Activated T-helper 2 cell treated with anti-CD3 and anti-CD28 coated beads, Interferon-gamma antibody, Interleukin-2, Interleukin-4, amounts not matched to agents 10 μg/mL and 5 μg/mL and 100 μg/mL, durations not matched to agents 14 hours and 24 hours and 36 hours (primary cell): Measurements from ENCODE around the gene ACLY. TPM values are rescaled to one million over a fixed set of nuclear protein-coding genes. Genes with fewer than 3 reads are reported as not detected.
"Not testable (repeated sequence)": the region's sequence is repeated elsewhere in the genome, so short reads cannot be mapped to it uniquely, and the experiment has no call there.

ENCODE experiments used
- DNase-seq: peaks from one replicate; pipeline ENCODE4 v3.0.0; 2021; ENCODE audit warnings: low spot score
- H3K27ac Mint-ChIP-seq: one replicate; pipeline ENCODE4 v1.8.0; 2021; ENCODE audit warnings: mixed read lengths
- H3K27me3 Mint-ChIP-seq: one replicate; pipeline ENCODE4 v1.8.0; 2021; ENCODE audit warnings: low read depth, mixed read lengths
- H3K36me3 Mint-ChIP-seq: one replicate; pipeline ENCODE4 v1.8.0; 2021; ENCODE audit warnings: low read depth, mixed read lengths
- H3K4me1 Mint-ChIP-seq: one replicate; pipeline ENCODE4 v1.8.0; 2021; ENCODE audit warnings: low read depth, mixed read lengths
- H3K4me3 Mint-ChIP-seq: one replicate; pipeline ENCODE4 v1.8.0; 2021; ENCODE audit warnings: low read depth, mild to moderate bottlenecking, moderate library complexity, mixed read lengths
- H3K9me3 Mint-ChIP-seq: one replicate; pipeline ENCODE4 v1.8.0; 2021; ENCODE audit warnings: mixed read lengths
- intact Hi-C: fragments of 100-400 bp; cut with micrococcal nuclease; formaldehyde crosslinking; loops from one replicate; pipeline ENCODE4 v1.15.1; 2023
- total RNA-seq: library from RNA; stranded (reverse); gene quantifications from 2 replicates; pipeline ENCODE4 v1.2.3, GENCODE V29; 2022

ACLY gene
- total RNA-seq, 1 donor from 2014 or later: 223 TPM

DNA sequence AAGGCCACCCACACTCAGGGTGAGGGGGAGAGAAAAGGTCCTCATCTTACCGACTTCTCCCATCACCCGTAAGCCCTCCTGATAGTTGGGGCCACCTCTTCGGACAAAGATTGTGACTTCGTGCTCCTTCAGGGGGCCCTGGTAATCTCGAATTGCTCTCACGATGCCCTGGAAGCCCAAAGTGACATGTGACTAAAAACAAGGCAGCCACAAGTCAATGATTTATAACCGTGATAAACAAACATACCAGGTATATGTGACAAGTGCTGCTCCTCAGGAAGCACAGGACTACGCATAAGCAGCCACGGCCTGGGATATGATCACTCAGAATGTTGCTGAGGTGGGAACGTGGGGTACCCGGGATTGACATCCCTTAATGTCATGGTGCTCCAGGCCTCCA lies 17.1 kb downstream of the ACLY start:
- no peaks in the 10 kb centered on the region for H3K4me1 Mint-ChIP-seq
- intact Hi-C loops: no loop called here
- no peaks in the 10 kb centered on the region for H3K27me3 Mint-ChIP-seq

DNA sequence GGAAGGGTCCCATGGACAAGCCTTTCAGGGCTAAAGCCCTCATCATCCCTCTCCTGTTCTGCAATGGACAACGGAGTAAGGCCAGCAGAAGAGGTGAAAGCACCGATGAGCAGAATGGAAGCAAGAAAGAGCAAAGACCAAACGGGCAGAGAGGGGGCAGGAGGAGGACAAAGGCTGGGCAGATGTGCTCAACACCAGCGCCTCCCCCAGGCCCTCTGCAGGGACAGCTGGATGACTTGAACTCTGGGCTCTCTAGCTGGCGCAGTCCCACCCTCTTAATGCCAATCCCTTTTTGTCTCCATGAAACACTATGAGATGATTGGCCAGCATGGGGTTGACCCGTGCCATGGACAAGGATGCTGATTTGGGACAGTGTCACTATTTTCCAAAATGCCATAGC lies 22.0 kb downstream of the ACLY start:
- Mint-ChIP-seq H3K27ac (no peak overlapping the region), H3K9me3 (no peaks in the 10 kb centered on the region), H3K4me1 (no peaks in the 10 kb centered on the region), H3K4me3 (no peak overlapping the region), H3K27me3 (no peaks in the 10 kb centered on the region), H3K36me3 (peaks cover 71% of the 10 kb centered on the region)
- intact Hi-C loops: no loop called here
- DNase-seq: no peak

More for the DNA sequence above, 17.1 kb downstream of the ACLY start:
- DNase-seq: no peak
- no peak overlapping the region for H3K4me3 Mint-ChIP-seq
- no peak overlapping the region for H3K27ac Mint-ChIP-seq
- peaks cover 75% of the 10 kb centered on the region for H3K36me3 Mint-ChIP-seq
- no peaks in the 10 kb centered on the region for H3K9me3 Mint-ChIP-seq

DNA sequence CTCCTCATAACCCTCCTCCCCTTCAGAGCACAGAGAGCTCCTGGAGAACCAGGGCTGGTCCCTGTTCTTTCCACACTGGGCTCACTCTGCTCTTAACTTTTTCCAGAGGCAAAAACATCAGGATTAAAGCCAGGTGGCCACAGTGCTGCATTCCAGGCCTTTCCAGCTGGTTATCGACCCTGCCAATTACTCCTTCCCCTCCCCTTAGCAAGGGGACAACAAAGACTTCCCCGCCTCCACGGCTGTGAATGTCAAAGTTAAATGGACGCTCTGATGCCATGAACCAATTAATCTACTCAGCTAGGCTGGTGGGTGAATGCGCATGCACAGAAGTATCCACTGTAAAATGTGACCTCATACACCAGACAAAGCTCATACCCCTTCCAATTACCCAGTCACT lies 23.1 kb downstream of the ACLY start:
- Mint-ChIP-seq H3K27ac (no peak overlapping the region), H3K4me3 (no peak overlapping the region), H3K9me3 (no peaks in the 10 kb centered on the region), H3K36me3 (peaks cover 65% of the 10 kb centered on the region), H3K27me3 (no peaks in the 10 kb centered on the region), H3K4me1 (no peaks in the 10 kb centered on the region)
- intact Hi-C loops: no loop called here
- no peak for DNase-seq

DNA sequence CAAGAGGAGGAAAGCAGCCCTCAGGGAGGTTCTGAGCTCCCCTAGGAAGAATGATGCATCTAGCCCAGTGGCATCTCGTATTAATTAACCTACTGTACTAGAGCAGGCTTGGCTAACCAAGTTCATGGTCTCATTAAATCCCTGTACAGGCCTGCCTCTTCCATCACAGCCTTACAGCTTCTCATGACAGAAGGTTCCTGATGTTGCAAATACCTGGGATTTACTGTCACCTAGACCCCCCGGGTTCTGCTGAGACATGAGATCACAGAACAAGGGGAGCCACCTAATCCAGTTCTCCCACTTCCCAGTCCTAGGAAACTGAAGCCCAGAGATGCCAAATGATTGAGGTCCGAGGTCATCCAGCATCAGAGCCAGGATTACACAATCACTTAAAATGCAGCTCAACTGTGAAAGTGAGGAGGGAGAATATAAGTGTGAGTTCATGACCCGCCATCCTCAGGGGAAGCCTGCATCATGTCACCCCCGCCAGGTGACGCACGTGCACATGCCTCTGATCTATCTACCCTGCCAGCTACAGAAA lies 23.9 kb downstream of the ACLY start:
- Mint-ChIP-seq H3K36me3 (peaks cover 68% of the 10 kb centered on the region), H3K4me1 (no peaks in the 10 kb centered on the region), H3K27me3 (no peaks in the 10 kb centered on the region), H3K27ac (no peak overlapping the region), H3K4me3 (no peak overlapping the region), H3K9me3 (no peaks in the 10 kb centered on the region)
- intact Hi-C loops: no loop called here
- no peak for DNase-seq

DNA sequence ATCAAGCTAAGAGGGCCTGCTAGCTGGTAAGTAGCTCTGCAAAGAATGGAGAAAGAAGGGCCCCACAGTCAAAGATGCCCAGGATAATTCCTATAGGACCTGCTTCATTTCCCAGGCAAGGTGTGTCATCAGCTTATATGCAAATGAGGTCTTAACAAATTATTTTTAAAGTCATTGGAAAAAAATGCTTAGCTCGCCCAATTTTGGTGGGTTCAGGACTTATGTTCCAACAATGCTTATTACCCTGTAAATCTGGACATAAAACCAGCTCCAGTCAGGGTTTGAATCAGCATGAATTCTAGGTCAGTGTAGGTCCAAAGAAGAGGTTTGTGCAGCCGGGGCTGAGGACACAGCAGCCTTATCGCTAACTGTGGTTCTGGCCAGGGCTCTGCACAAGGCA lies 25.4 kb downstream of the ACLY start:
- Mint-ChIP-seq H3K4me3 (no peak overlapping the region), H3K9me3 (no peaks in the 10 kb centered on the region), H3K27ac (no peak overlapping the region), H3K4me1 (no peaks in the 10 kb centered on the region), H3K27me3 (no peaks in the 10 kb centered on the region), H3K36me3 (peaks cover 63% of the 10 kb centered on the region)
- DNase-seq: no peak
- intact Hi-C loops: no loop called here

DNA sequence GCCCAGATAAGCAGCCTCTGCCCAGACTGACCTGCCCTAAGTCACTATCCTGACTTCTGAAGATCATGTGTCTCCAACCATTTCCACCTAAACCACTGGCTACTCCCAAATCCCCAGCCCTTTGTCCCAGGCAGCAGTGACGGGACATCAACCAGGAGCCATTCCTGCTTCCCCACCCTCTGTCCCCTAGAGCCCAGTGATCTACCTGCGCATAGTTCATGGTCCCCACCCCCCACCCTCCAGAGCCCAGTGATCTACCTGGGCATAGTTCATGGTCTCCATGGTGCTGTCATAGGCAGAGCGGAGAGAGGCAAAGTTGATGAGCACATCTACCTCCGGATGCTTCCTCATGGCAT lies 26.8 kb downstream of the ACLY start:
- H3K9me3 Mint-ChIP-seq: no peaks in the 10 kb centered on the region
- no peaks in the 10 kb centered on the region for H3K4me1 Mint-ChIP-seq
- DNase-seq: no peak
- peaks cover 62% of the 10 kb centered on the region for H3K36me3 Mint-ChIP-seq
- no peak overlapping the region for H3K4me3 Mint-ChIP-seq
- intact Hi-C loops: no loop called here
- no peaks in the 10 kb centered on the region for H3K27me3 Mint-ChIP-seq
- H3K27ac Mint-ChIP-seq: no peak overlapping the region

DNA sequence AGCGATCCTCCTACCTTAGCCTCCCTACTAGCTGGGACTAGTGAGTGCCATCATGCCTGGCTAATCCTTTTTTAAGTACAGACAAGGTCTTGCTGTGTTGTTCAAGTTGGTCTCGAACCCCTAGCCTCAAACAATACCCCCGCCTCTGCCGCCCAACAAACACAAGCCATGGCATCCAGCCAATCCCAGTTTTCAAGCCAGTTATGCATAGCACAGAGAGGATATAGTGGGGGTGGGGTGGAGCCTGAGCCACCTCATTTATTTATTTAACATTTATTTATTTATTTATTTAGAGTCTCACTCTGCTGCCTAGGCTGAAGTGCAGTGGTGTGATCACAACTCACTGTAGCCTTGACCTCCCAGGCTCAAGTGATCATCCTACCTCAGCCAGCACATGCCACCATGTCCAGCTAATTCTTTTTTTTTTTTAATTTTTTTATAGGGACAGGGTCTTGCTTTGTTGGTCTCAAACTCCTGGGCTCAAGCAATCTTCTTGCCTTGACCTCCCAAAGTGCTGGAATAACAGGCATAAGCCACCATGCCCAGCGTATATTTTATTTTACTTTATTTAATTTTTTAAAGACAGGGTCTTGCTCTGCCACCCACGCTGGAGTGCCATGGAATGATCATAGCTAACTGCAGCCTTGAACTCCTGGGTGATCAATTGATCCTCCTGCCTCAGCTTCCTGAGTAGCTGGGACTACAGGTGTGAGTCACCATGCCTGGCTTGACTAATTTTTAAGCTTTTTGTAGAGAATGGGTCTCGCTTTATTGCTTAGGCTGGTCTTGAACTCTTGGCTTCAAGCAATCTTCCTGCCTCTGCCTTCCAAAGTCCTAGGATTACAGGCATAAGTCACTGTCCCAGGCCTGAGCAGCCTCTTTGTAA lies 27.4 kb downstream of the ACLY start:
- Mint-ChIP-seq H3K27ac (no peak overlapping the region), H3K9me3 (no peaks in the 10 kb centered on the region), H3K36me3 (peaks cover 60% of the 10 kb centered on the region), H3K4me1 (no peaks in the 10 kb centered on the region), H3K27me3 (no peaks in the 10 kb centered on the region), H3K4me3 (no peak overlapping the region)
- intact Hi-C loops: no loop called here
- DNase-seq: no peak

DNA sequence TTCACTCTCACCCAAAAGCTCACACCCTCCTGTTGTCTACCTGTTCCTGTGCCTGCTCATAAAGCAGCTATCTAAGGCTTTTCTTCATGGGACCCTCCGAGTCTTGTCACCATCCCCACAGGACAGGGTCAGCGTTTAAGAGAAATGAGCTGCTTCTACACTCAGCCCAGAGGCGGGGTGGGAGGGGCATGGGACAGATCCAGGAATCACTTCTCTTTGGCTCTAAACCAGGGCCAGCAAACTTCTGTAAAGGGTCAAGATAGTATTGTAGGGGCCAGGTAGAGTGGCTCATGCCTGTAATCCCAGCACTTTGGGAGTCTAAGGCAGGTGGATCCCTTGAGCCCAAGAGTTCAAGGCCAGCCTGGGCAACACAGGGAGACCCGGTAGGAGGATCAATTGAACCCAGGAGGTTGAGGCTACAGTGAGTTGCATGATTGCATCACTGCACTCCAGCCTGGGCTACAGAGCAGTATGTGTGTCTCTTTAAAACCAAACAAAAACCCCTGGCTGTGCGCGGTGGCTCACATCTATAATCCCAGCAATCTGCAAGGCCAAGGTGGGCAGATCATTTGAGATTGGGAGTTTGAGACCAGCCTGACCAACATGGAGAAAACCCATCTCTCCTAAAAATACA lies 30.3 kb downstream of the ACLY start:
- H3K4me1 Mint-ChIP-seq: no peaks in the 10 kb centered on the region
- intact Hi-C loops: no loop called here
- peaks cover 68% of the 10 kb centered on the region for H3K36me3 Mint-ChIP-seq
- H3K27ac Mint-ChIP-seq: no peak overlapping the region
- H3K9me3 Mint-ChIP-seq: no peaks in the 10 kb centered on the region
- no peak overlapping the region for H3K4me3 Mint-ChIP-seq
- H3K27me3 Mint-ChIP-seq: no peaks in the 10 kb centered on the region
- no peak for DNase-seq

DNA sequence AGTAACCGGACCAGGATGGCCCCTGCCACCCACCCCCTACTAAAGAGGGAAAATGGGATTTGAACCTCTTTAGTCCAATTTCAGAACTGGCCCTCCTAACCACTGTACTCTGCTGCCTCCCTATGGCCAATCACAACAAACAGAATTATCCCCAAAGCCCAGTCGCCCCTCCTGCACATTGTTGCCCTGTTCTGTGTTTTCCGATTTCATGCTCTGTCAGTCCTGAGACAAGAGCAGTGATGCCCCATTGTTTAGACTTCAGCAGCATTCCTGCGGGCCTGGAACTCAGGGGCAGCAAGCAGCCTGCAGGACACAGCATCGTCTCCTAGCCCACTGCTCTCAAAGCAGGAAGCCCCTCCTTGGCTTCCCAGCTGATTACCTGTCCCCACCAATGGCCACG lies 33.0 kb downstream of the ACLY start:
- no peaks in the 10 kb centered on the region for H3K9me3 Mint-ChIP-seq

DNA sequence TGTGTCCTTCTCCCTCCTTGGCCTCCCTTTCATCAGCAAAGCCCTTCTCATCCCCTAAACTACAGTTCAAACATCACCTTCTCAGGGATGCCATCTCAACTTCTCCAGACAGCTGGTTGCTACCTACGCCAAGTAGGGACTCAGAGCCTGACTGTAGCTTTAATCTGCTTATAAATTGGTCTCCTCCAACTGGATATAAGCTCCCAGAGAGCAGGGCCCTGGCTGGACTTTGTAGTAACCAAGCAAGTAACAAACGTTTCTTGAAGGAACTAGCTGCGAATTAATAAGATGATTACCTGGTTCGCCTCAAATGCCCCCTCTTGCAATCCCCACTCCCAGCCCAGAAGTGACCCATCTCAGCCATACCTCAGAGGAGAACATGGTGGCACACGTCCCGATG lies 36.0 kb downstream of the ACLY start:
- intact Hi-C loops: no loop called here
- no peak for DNase-seq
- H3K4me1 Mint-ChIP-seq: peaks cover 7% of the 10 kb centered on the region
- H3K27me3 Mint-ChIP-seq: no peaks in the 10 kb centered on the region
- H3K36me3 Mint-ChIP-seq: peaks cover 69% of the 10 kb centered on the region
- H3K27ac Mint-ChIP-seq: peak overlapping the region; percentile 20
- H3K9me3 Mint-ChIP-seq: no peaks in the 10 kb centered on the region
- no peak overlapping the region for H3K4me3 Mint-ChIP-seq

More for the DNA sequence above, 33.0 kb downstream of the ACLY start:
- intact Hi-C loops: loop anchor here (1.0 kb wide), 1 partner anchor 147 kb away; no protein-coding TSS in a partner anchor
- no peak for DNase-seq
- peaks cover 66% of the 10 kb centered on the region for H3K36me3 Mint-ChIP-seq
- H3K27ac Mint-ChIP-seq: no peak overlapping the region
- H3K27me3 Mint-ChIP-seq: no peaks in the 10 kb centered on the region
- no peak overlapping the region for H3K4me3 Mint-ChIP-seq
- H3K4me1 Mint-ChIP-seq: peaks cover 3% of the 10 kb centered on the region

DNA sequence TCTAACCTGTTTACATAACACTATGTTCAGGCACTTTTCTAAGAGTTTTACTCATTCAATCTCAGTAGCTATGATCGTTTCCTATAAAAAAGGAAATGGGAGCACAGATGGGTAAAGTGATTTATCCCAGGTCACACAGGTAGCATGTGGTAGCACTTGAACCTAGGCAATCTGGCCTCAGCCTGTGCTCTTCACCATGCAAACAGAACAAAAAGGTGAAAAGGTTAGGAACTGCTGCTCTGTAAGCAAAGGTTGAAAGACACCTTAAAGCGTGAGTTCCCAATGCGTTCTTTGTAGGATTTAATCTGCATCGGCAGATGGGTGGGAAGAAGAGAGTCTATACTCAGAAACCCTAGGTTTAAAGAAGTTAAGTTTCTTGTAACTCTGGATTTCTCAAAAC lies 38.6 kb downstream of the ACLY start:
- peaks cover 63% of the 10 kb centered on the region for H3K36me3 Mint-ChIP-seq
- H3K4me1 Mint-ChIP-seq: peaks cover 7% of the 10 kb centered on the region
- H3K9me3 Mint-ChIP-seq: no peaks in the 10 kb centered on the region
- intact Hi-C loops: no loop called here
- no peak for DNase-seq
- H3K27me3 Mint-ChIP-seq: no peaks in the 10 kb centered on the region
- no peak overlapping the region for H3K27ac Mint-ChIP-seq
- no peak overlapping the region for H3K4me3 Mint-ChIP-seq

DNA sequence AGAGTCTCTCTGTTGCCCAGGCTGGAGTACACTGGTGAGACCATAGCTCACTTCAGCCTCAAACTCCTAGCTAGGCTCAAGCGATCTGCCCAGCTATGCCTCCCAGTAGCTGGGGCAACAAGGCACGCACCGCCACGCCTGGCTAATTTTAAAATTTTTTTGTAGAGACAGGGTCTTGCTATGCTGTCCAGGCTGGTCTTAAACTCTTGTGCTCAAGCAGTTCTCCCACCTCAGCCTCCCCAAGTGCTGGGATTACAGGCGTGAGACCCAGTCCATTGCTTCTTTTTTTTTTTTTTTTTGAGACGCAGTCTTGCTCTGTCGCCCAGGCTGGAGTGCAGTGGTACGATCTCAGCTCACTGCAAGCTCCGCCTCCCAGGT lies 44.5 kb downstream of the ACLY start:
- peaks cover 82% of the 10 kb centered on the region for H3K36me3 Mint-ChIP-seq
- intact Hi-C loops: not testable (repeated sequence)

DNA sequence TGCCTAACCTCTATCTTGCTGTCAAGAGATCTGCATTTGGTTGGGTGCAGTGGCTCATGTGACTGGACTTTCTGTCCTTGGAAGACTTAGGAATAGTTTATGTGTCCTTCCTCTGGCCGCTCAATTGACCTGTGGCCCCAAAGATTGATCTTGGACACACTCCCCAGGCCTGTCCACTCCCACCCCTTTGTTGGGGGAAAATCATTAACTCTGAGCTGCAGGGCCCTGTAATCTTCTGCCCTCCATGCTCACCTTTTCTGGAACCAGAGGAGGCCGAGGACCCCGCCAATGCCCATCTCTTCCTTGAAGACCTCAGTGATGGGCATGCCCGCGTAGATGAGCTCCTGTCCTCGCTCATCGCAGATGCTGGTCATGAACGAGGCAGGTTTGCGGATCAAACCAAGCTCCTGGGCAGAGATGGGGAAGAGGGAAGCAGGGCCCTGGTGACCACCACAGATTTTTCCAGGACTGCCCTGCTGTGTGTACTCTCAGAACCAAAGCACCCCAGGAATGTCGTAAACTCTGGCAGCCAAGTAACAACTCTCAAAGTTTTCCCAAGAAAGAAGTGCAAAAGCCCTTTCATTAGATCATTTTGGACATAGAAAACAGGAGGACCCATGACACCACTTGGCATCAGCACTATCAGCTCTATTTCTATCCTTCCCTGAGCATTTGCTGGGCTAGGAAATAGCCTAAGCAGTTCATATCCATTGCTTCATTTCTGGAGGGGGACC lies 45.0 kb downstream of the ACLY start:
- Mint-ChIP-seq H3K9me3 (no peaks in the 10 kb centered on the region), H3K36me3 (peaks cover 84% of the 10 kb centered on the region), H3K27me3 (no peaks in the 10 kb centered on the region), H3K4me1 (peaks cover 31% of the 10 kb centered on the region), H3K4me3 (no peak overlapping the region), H3K27ac (no peak overlapping the region)
- no peak for DNase-seq
- intact Hi-C loops: no loop called here

More for the DNA sequence above, 44.5 kb downstream of the ACLY start:
- not testable (repeated sequence) for DNase-seq, H3K27ac Mint-ChIP-seq, H3K9me3 Mint-ChIP-seq, H3K27me3 Mint-ChIP-seq, H3K4me3 Mint-ChIP-seq
- H3K4me1 Mint-ChIP-seq: peaks cover 26% of the 10 kb centered on the region
